GM12878 (cell line): ENCODE measurements around the gene CYSTM1. TPM values are rescaled to one million over a fixed set of nuclear protein-coding genes. Genes with fewer than 3 reads are reported as not detected.

Experiments used
- BCLAF1 ChIP-seq: fragments of 450-650 bp; IDR thresholded peaks from 2 replicates; pipeline ENCODE4 v1.6.1; 2017; ENCODE audit warnings: antibody characterized with exemption, mild to moderate bottlenecking, moderate library complexity
- CBX3 ChIP-seq: fragments of 200-600 bp; sonication (generic); IDR thresholded peaks from 2 replicates; pipeline ENCODE4 v1.6.1; 2016; ENCODE audit warnings: low read depth, borderline replicate concordance
- E4F1 ChIP-seq: fragments of 450-650 bp; IDR thresholded peaks from 2 replicates; pipeline ENCODE4 v1.6.1; 2018; ENCODE audit warnings: borderline replicate concordance, mild to moderate bottlenecking; ENCODE audit not compliant: partially characterized antibody
- HDAC2 ChIP-seq: fragments of 200-600 bp; sonication (generic); IDR thresholded peaks from 2 replicates; pipeline ENCODE4 v1.6.1; 2017
- HDGF ChIP-seq: fragments of 450-650 bp; IDR thresholded peaks from 2 replicates; pipeline ENCODE4 v1.6.1; 2016; ENCODE audit warnings: antibody characterized with exemption
- PKNOX1 ChIP-seq: fragments of 450-650 bp; IDR thresholded peaks from 2 replicates; pipeline ENCODE4 v1.6.1; 2016; ENCODE audit warnings: mild to moderate bottlenecking
- POLR2AphosphoS2 ChIP-seq: IDR thresholded peaks from 2 replicates; pipeline ENCODE4 v1.6.1; 2011; ENCODE audit warnings: low read depth, mild to moderate bottlenecking, low read length, improper control_type of control experiment, moderate library complexity
- RAD51 ChIP-seq: fragments of 450-650 bp; IDR thresholded peaks from 2 replicates; pipeline ENCODE4 v1.6.1; 2016; ENCODE audit warnings: moderate library complexity, mild to moderate bottlenecking, inconsistent platforms
- RB1 ChIP-seq: fragments of 450-650 bp; formaldehyde crosslinking; IDR thresholded peaks from 2 replicates; pipeline ENCODE4 v1.6.1; 2017; ENCODE audit warnings: mild to moderate bottlenecking, borderline replicate concordance
- REST ChIP-seq: IDR thresholded peaks from 2 replicates; pipeline ENCODE4 v1.6.1; 2012; ENCODE audit warnings: mild to moderate bottlenecking, low read depth, low read length
- SIN3A ChIP-seq: IDR thresholded peaks from 2 replicates; pipeline ENCODE4 v1.6.1; 2012; ENCODE audit warnings: low read depth, low read length, improper control_type of control experiment
- TCF3 ChIP-seq: IDR thresholded peaks from 2 replicates; pipeline ENCODE4 v1.6.1; 2012; ENCODE audit warnings: low read depth, mild to moderate bottlenecking, low read length, borderline replicate concordance; ENCODE audit not compliant: insufficient read depth
- YY1 ChIP-seq: IDR thresholded peaks from 2 replicates; pipeline ENCODE4 v1.6.1; 2011; ENCODE audit warnings: low read depth, mild to moderate bottlenecking, low read length
- ZNF687 ChIP-seq: fragments of 450-650 bp; IDR thresholded peaks from 2 replicates; pipeline ENCODE4 v1.6.1; 2017; ENCODE audit warnings: mild to moderate bottlenecking, moderate library complexity
- ZSCAN29 ChIP-seq: fragments of 450-650 bp; IDR thresholded peaks from 2 replicates; pipeline ENCODE4 v1.6.1; 2017; ENCODE audit warnings: mild to moderate bottlenecking, moderate library complexity
- polyA plus RNA-seq, 11 experiments: library from polyadenylated mRNA; depleted of rRNA in 4 of 11; unstranded in 6 of 11; stranded (reverse) in 5 of 11; fragments of >200 nt; fragmentation: Nextera tagmentation in 4 of 11; fragmentation: Illumina TruSeq in 1 of 11; extraction: Ambion mirVana in 4 of 11; extraction: Trizol in 1 of 11; gene quantifications; 1 replicate in 1 of 11; 2 replicates in 10 of 11; pipeline versions ENCODE4 v1.2.1 to v1.2.3, GENCODE V29; 2011 to 2016; ENCODE audit warnings: inconsistent platforms in 2 of 11, missing spikeins in 2 of 11, low read depth in 1 of 11
- total RNA-seq, 4 experiments: library from RNA; depleted of rRNA in 3 of 4; stranded (reverse); fragments of >200 nt in 3 of 4; fragmentation: Illumina TruSeq in 1 of 4; extraction: Trizol in 1 of 4; gene quantifications; 2 replicates each; pipeline versions ENCODE4 v1.2.1 to v1.2.3, GENCODE V29; 2013 to 2021

CYSTM1 gene
- total and polyA plus RNA-seq, 10 of the 15 experiments (the other 5 are each of a cell fraction or from before 2014, with no cell fraction given): 52.7 to 261 (median 98.7) TPM

GRCh38 chr5:140157032-140157781, 17.8 kb upstream of the CYSTM1 start (continued):
- TF ChIP-seq YY1: peak; percentile 82
- peak; percentile 85 for TF ChIP-seq PKNOX1
- 0 out of 2 replicates have a peak, but pooled peaks have one; percentile 24 for TF ChIP-seq HDGF
- TF ChIP-seq BCLAF1: no peak
- TF ChIP-seq ZSCAN29: no peak
- no peak for TF ChIP-seq REST
- no peak for TF ChIP-seq TCF3
- TF ChIP-seq RB1: peak; percentile 43; the same call in 1 of the 2 replicates
- no peak for TF ChIP-seq POLR2AphosphoS2
- TF ChIP-seq ZNF687: no peak
- TF ChIP-seq E4F1: no peak
- no peak for TF ChIP-seq HDAC2
- TF ChIP-seq CBX3: no peak
- TF ChIP-seq RAD51: no peak
- TF ChIP-seq SIN3A: no peak
